Activated CD4-positive, CD25-positive, alpha-beta regulatory T cell (primary cell): Measurements from ENCODE around the gene LMNA.

ENCODE experiments used
- DNase-seq, 4 experiments: peaks; one replicate each; lab custom pipeline; 2025; lab: John Stamatoyannopoulos, UW

Gene LMNA

DNA sequence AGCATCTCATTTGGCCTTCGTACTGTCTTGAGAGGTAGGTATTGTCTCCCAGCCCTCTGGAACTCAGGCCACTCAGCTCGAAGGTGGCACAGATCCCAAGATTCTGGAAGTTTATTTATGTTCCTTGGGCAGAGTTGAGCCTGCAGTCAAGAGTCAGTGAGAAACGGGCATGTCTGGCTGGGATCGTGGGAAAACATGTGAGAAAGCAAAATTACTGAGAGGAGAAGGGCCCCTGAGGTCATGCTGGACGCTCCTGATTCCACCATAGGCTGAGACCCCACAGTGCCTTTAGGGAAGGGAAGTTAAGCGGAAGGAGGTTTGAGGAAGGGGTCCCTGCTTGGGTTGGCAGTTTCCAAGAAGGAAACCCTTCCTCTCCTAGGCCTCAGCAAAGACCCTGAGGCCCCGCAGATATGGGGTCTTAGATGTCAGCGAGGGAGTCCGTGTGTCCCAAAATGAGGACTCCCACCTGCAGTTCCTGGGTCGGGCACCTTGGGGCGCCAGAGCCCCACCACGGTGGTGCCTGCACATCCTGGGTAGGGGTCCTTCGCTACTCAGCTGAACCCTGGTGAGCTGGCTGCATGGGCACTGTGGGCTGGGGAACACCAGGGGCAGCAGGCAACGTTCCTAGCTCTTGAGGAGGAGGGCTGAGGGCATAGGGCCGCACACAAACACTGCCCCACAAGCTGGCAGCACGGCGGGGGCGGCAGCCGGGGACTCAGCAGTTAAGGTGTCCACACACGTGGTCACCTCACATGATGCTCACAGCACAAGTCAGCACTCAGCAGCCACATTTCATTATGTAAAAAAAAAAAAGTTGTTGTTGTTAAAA, 26.6 kb downstream of the LMNA start:
- peak in 1 of 4 experiments; percentile 27 for DNase-seq

- DNase-seq, result no peak
Observed at GRCh38 chr1:156143765-156144489, 29.4 kb downstream of the LMNA start.

- no peak for DNase-seq
Observed at GRCh38 chr1:156144742-156145141, 30.2 kb downstream of the LMNA start.

DNA sequence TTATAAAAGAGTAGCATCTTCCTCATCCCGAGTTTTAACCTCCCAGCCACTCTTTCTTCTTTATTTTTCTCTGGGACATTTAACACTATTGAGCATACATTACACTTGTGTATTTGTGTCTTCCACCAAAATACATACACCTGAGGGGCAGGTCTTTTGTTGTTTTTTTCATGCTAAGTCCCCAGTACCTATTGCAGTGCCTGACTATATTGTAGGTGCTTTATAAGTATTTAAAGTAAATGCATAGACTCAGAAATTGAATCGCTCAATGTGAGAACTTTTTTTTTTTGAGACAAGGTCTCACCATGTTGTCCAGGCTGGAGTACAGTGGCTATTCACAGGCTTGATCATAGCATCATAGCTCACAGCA, 31.1 kb downstream of the LMNA start:
- DNase-seq, result no peak

GRCh38 chr1:156146020-156146768, 31.7 kb downstream of the LMNA start:
- peak in 1 of 4 experiments; percentile 26 for DNase-seq

DNA sequence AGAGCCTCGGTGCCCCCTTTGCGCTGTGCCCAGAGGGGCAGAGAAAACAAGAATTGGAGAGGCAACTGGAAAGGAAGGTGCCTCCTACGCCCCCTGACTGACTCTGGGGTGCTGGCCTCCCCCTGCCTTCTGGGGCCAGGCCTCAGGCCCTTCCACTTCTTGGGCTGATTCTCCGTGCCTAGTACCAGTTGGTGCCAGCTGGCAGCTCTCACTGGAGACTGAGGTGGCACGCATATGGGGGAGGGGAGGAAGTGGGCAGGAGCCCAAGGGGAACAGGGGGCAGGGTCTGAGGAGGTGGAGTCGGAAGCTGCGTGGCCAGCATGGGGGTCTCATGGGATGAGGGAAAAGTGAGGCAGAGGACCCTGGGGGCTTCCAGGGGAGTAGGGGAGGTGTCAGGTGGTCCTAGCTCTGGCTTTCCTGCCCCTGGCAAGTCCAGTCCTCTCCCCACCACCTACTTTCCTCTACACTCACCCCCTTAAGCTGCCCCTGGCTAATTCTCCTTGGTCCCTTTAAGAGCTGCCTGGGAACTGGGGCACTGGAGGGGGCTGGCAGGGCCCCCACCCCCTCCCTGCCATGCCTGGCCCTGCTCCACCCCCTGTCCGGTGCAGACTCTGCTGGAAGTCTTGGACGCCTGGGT, 32.4 kb downstream of the LMNA start:
- no peak for DNase-seq

DNA sequence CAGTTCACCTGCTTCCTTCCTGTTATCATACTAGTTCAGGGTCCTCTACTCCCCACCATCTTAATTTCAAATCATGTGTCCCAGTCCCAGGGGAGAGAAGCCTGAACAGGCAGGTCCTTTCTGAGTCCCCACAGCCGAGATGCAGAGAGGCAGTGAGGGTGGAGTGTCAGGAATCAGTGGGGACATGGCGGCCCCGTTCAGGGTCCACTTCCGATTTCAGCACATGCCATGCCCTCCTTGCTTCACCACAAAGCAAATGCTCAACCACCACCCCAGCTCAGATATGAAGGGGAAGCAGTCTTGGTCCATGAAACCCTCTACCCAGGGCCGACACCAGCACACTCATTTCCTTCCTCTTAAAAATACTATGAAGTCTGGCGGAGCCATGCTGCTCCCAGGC, 33.7 kb downstream of the LMNA start:
- no peak for DNase-seq

GRCh38 chr1:156149374-156150332, 35.1 kb downstream of the LMNA start:
- DNase-seq, result no peak

- no peak for DNase-seq
Observed at GRCh38 chr1:156150333-156151011, 36.0 kb downstream of the LMNA start.

GRCh38 chr1:156151093-156151688, 36.7 kb downstream of the LMNA start:
- DNase-seq, result no peak

GRCh38 chr1:156152628-156153027, 38.1 kb downstream of the LMNA start:
- DNase-seq, result no peak

DNA sequence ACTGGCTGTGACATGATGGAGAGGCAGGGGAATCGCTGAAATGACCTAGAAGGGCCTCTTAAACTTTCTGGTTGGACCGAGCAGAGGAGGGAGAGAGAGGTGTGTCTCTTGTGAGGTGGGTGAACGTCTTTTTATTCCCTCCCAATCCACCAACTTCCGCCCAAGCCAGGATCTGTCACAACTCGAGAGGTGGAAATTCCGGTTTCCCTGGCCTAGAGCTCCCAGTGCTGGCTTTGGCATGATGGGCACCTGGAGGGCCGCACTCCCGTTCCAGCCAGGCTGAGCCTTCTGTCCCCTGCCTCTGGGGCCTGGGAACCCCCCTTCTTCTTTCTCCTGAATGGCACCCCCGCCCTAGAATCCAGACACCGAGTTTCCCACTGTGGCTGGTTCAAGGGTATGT, 38.9 kb downstream of the LMNA start, which contains the start of gene SEMA4A:
Gene SEMA4A (plus strand): TSS at position 224 of the 400 bp plus-strand sequence. CDS start 994 bp downstream, outside the sequence.
- no peak for DNase-seq

- DNase-seq, result peak in 1 of 4 experiments; percentile 8
Observed at GRCh38 chr1:156154317-156154749, 39.8 kb downstream of the LMNA start.

DNA sequence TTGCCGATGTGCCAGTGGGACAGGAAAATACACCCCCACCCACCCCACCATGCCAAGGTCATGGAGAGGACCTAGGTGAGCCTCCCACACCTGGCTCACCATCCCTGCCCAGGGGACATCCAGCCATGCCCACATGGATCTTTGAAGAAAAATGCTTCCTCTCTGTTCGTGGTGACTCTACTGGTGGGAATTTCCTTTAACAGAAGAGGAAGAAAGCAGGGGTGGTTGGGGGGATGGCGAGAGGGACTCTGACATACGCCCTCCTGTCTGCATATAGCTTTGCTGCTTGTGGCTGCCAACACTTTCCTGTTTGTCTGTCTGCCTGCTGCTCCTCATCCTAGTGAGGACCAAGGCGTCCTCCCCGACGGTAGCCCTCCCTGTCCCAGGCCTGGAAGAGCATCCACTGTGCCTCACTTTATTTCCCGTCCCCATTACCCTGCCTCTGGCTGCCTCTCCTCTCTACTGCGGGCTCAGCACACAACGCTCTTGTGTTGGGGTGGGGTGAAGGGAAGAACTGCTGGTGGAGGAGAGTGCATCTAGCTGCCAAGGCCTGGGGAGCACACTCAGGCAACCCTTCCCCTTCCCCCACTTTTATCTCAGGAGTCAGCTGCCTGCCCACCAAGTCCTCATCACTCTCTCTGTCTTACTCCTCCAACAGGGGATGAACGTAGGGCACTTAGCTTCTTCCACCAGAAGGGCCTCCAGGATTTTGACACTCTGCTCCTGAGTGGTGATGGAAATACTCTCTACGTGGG, 41.4 kb downstream of the LMNA start:
- DNase-seq, result no peak

DNA sequence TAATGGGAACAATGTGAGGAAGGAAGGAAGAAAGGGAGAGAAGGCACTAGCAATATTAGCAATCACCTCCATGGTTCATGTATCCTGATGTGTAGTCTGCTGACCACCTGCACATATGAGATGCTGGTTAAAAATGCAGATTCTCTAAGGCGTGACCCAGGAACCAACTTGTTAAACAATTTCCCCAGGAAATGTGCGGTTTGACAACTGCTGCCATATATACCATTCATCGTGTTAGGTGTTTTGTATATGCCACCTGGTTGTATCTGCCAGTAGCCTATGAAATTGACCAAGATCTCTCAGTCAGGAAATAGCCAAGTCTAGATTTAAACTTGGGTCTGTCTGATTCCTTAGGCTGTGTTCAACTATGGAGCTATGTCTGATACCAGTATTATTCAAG, 43.0 kb downstream of the LMNA start:
- no peak for DNase-seq

- DNase-seq, result no peak
Observed at GRCh38 chr1:156157966-156158365, 43.5 kb downstream of the LMNA start.

DNA sequence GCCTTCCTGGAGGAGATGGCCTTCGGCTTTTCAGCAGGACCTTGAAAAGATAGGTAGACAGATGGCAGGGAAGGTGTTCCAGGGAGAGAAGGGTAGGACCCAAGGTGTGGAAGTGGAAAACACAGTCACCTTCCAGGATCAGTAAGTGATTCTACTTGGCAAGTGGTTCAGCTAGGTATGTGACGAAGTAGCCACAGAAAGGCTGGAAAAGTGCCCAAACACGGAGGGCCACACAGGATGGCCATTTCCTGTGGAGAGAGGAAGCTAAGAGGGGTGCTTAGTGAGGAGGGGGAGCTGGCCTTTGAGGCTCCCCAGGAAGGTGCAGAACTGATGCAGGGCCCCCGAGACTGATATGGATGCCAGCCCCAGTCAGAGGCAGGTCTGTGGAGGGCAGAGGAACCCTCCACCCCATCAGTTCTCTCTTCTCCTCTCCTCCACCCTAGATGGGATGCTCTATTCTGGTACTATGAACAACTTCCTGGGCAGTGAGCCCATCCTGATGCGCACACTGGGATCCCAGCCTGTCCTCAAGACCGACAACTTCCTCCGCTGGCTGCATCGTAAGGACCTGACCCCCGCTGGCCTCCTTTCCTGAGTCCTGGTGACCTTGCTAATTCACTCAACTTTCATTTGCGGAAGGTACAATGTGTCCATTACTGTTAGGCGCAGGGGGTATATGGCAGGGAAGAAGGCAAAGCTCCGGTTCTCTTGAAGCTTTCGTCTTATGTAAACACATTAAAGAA, 45.7 kb downstream of the LMNA start:
- no peak for DNase-seq

GRCh38 chr1:156160743-156161171, 46.2 kb downstream of the LMNA start:
- peak in 3 of 4 experiments; percentile 45 to 71 (median 60) for DNase-seq
